ENCODE data around the gene N4BP2. TPM values are rescaled to one million over a fixed set of nuclear protein-coding genes. Genes with fewer than 3 reads are reported as not detected.

Gene N4BP2
- total RNA-seq, 1 donor from 2014 or later = 6.2 TPM

GRCh38 chr4:40150932-40151331, 94.3 kb downstream of the N4BP2 start:
- H3K27me3 Mint-ChIP-seq = no peaks in the 10 kb centered on the region
- H3K4me3 Mint-ChIP-seq = no peak overlapping the region
- ChIA-PET POLR2A (interaction anchor here (0.6 to 4.0 kb wide), 7 partner anchors 33 to 166 kb away, joined by 3 to 53 read pairs (median 8); partner anchors contain the start of genes N4BP2 and RHOH), CTCF (interaction anchor here (1.2 to 4.7 kb wide), 9 partner anchors 33 to 175 kb away, joined by 4 to 69 read pairs (median 12); partner anchors contain the start of genes N4BP2 and RHOH)
- no peak for TF ChIP-seq CTCF (IDR thresholded peaks at IDR 0.05)
- H3K4me1 Mint-ChIP-seq = peaks cover 38% of the 10 kb centered on the region
- peaks cover 8% of the 10 kb centered on the region for H3K36me3 Mint-ChIP-seq (ENCODE audit: low read depth)
- DNase-seq (no peak), ATAC-seq (ENCODE audit: low read depth) (no peak)
- H3K9me3 Mint-ChIP-seq = peaks cover 3% of the 10 kb centered on the region
- H3K27ac Mint-ChIP-seq = peak overlapping the region; percentile 19
- intact Hi-C loops (cut with micrococcal nuclease) = loop anchor here (1.0 to 2.0 kb wide), 9 partner anchors 33 to 568 kb away; partner anchors contain the start of gene RHOH

GRCh38 chr4:40152637-40153036, 96.0 kb downstream of the N4BP2 start:
- ChIA-PET POLR2A (interaction anchor here (1.1 to 4.0 kb wide), 12 partner anchors 31 to 164 kb away, joined by 3 to 53 read pairs (median 6); partner anchors contain the start of genes N4BP2 and RHOH), CTCF (interaction anchor here (0.9 to 4.7 kb wide), 13 partner anchors 10 to 771 kb away, joined by 3 to 69 read pairs (median 7); partner anchors contain the start of gene N4BP2)
- DNase-seq (no peak), ATAC-seq (ENCODE audit: low read depth) (no peak)
- intact Hi-C loops (cut with micrococcal nuclease) = loop anchor here (1.0 kb wide), 1 partner anchor 12 kb away; no protein-coding TSS in a partner anchor
- Mint-ChIP-seq H3K9me3 (peaks cover 3% of the 10 kb centered on the region), H3K36me3 (ENCODE audit: low read depth) (peaks cover 7% of the 10 kb centered on the region), H3K4me3 (peak overlapping the region; percentile 55), H3K27ac (peak overlapping the region; percentile 66), H3K4me1 (peaks cover 38% of the 10 kb centered on the region), H3K27me3 (no peaks in the 10 kb centered on the region)
- TF ChIP-seq CTCF (IDR thresholded peaks at IDR 0.05) = no peak

- DNase-seq (no peak), ATAC-seq (ENCODE audit: low read depth) (no peak)
- Mint-ChIP-seq H3K36me3 (ENCODE audit: low read depth) (peaks cover 2% of the 10 kb centered on the region), H3K4me3 (no peak overlapping the region), H3K4me1 (peaks cover 13% of the 10 kb centered on the region), H3K27ac (no peak overlapping the region), H3K9me3 (no peaks in the 10 kb centered on the region), H3K27me3 (no peaks in the 10 kb centered on the region)
- CTCF ChIA-PET = no interaction called here
- intact Hi-C loops (cut with micrococcal nuclease) = no loop called here
- TF ChIP-seq CTCF (IDR thresholded peaks at IDR 0.05) = no peak
- POLR2A ChIA-PET = interaction anchor here (0.7 kb wide), 1 partner anchor 159 kb away, joined by 4 read pairs; no protein-coding TSS in a partner anchor
These were observed 100.8 kb downstream of the N4BP2 start for GRCh38 chr4:40157436-40157835.

GRCh38 chr4:40160258-40160657, 103.6 kb downstream of the N4BP2 start:
- POLR2A ChIA-PET = interaction anchor here (1.0 kb wide), 1 partner anchor 21 kb away, joined by 3 read pairs; no protein-coding TSS in a partner anchor

More at GRCh38 chr4:40160258-40160657, 103.6 kb downstream of the N4BP2 start:
- ATAC-seq (ENCODE audit: low read depth) (no peak), DNase-seq (no peak)
- Mint-ChIP-seq H3K9me3 (no peaks in the 10 kb centered on the region), H3K27ac (no peak overlapping the region), H3K4me3 (no peak overlapping the region), H3K36me3 (ENCODE audit: low read depth) (no peaks in the 10 kb centered on the region), H3K27me3 (no peaks in the 10 kb centered on the region), H3K4me1 (no peaks in the 10 kb centered on the region)
- intact Hi-C loops (cut with micrococcal nuclease) = no loop called here
- TF ChIP-seq CTCF (IDR thresholded peaks at IDR 0.05) = no peak
- CTCF ChIA-PET = no interaction called here
